ENCODE results near the gene BDNF. TPM values are rescaled to one million over a fixed set of nuclear protein-coding genes. Genes with fewer than 3 reads are reported as not detected.

The BDNF gene
- total RNA-seq, 2 donors from 2014 or later = 0.33 TPM; not detected in 1

DNA sequence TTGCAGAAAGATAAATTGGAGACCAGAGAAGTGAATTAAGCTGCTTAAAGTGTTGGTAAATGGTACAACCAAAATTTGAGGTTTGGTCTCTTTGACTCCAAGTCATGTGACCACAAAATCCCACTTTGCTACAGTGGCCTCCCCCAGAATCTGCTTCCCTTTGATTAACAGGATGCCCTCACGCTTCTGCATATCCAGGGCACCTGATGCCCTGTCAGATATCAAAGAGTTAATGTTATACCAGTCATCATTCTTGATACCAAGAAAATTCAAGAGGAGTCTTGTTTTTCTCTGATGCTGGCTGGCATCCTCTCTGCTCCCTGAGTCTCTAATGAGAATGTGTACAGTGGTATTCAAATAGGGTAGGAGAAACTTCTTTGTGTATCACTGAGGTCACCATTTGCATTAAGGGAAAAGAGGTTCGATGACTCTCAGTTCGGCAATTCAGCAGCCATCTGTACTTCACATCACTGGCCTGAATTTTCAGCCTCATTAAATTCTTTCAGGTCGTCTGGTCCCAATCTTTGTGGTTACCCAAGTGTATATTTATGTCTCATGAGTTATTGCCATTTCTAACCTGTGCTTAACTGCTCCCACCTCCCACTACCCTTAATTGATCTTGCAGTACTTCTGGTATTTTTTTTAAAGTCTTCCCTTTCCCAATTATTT, 73.9 kb downstream of the BDNF start:
- TF ChIP-seq, protein P1, sequence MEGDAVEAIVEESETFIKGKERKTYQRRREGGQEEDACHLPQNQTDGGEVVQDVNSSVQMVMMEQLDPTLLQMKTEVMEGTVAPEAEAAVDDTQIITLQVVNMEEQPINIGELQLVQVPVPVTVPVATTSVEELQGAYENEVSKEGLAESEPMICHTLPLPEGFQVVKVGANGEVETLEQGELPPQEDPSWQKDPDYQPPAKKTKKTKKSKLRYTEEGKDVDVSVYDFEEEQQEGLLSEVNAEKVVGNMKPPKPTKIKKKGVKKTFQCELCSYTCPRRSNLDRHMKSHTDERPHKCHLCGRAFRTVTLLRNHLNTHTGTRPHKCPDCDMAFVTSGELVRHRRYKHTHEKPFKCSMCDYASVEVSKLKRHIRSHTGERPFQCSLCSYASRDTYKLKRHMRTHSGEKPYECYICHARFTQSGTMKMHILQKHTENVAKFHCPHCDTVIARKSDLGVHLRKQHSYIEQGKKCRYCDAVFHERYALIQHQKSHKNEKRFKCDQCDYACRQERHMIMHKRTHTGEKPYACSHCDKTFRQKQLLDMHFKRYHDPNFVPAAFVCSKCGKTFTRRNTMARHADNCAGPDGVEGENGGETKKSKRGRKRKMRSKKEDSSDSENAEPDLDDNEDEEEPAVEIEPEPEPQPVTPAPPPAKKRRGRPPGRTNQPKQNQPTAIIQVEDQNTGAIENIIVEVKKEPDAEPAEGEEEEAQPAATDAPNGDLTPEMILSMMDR (conservative IDR thresholded peaks at IDR 0.05) = no peak
- Histone ChIP-seq H3K36me3 (ENCODE audit: control insufficient read depth, insufficient read depth, low read length) (no peaks in the 10 kb centered on the region), H3K27ac (ENCODE audit: low read depth, low read length) (no peak overlapping the region), H3K27me3 (ENCODE audit: control insufficient read depth, insufficient read depth, low read length, poor library complexity, severe bottlenecking) (peaks cover 53% of the 10 kb centered on the region), H3K4me1 (ENCODE audit: control insufficient read depth, insufficient read depth, low read length) (no peaks in the 10 kb centered on the region), H3K9ac (ENCODE audit: extremely low read depth, low read length, poor library complexity, severe bottlenecking) (no peak overlapping the region), H3K9me3 (ENCODE audit: control insufficient read depth, low read length) (no peaks in the 10 kb centered on the region), H3K4me3 (ENCODE audit: low read length) (no peak overlapping the region)
- Mint-ChIP-seq H3K27ac (no peak overlapping the region), H3K36me3 (ENCODE audit: low read depth) (peaks cover 9% of the 10 kb centered on the region), H3K27me3 (ENCODE audit: insufficient read depth) (peaks cover 67% of the 10 kb centered on the region), H3K9me3 (no peaks in the 10 kb centered on the region), H3K4me3 (no peak overlapping the region), H3K4me1 (peaks cover 36% of the 10 kb centered on the region)
- DNase-seq = no peak
- WGBS, 2 experiments (ENCODE audit: insufficient coverage in 1 of 2, insufficient read length in 1 of 2) = 87% methylated on average over 4 of the region's 4 CpGs; no CpG with 5 or more reads in 1 of the 2 experiments

GRCh38 chr11:27625347-27625912, 74.8 kb downstream of the BDNF start:
- H3K27ac ChIP-seq (ENCODE audit: low read depth, low read length) = no peak overlapping the region
- Mint-ChIP-seq H3K27ac (no peak overlapping the region), H3K4me3 (no peak overlapping the region), H3K27me3 (ENCODE audit: insufficient read depth) (peaks cover 69% of the 10 kb centered on the region), H3K36me3 (ENCODE audit: low read depth) (peaks cover 5% of the 10 kb centered on the region), H3K4me1 (peaks cover 27% of the 10 kb centered on the region), H3K9me3 (no peaks in the 10 kb centered on the region)
- H3K9me3 ChIP-seq (ENCODE audit: control insufficient read depth, low read length) = no peaks in the 10 kb centered on the region
- H3K36me3 ChIP-seq (ENCODE audit: control insufficient read depth, insufficient read depth, low read length) = no peaks in the 10 kb centered on the region
- H3K4me1 ChIP-seq (ENCODE audit: control insufficient read depth, insufficient read depth, low read length) = no peaks in the 10 kb centered on the region
- no peak for DNase-seq
- TF ChIP-seq, protein P1 (conservative IDR thresholded peaks at IDR 0.05) = no peak
- H3K4me3 ChIP-seq (ENCODE audit: low read length) = no peak overlapping the region
- H3K9ac ChIP-seq (ENCODE audit: extremely low read depth, low read length, poor library complexity, severe bottlenecking) = no peak overlapping the region
- peaks cover 59% of the 10 kb centered on the region for H3K27me3 ChIP-seq (ENCODE audit: control insufficient read depth, insufficient read depth, low read length, poor library complexity, severe bottlenecking)
- 83 to 94% methylated on average over 1 of the region's 1 CpG for WGBS, 2 experiments (ENCODE audit: insufficient coverage in 1 of 2, insufficient read length in 1 of 2)

GRCh38 chr11:27623945-27624523, 76.2 kb downstream of the BDNF start:
- no peaks in the 10 kb centered on the region for H3K4me1 ChIP-seq (ENCODE audit: control insufficient read depth, insufficient read depth, low read length)
- no peaks in the 10 kb centered on the region for H3K36me3 ChIP-seq (ENCODE audit: control insufficient read depth, insufficient read depth, low read length)
- no peak for DNase-seq
- peaks cover 67% of the 10 kb centered on the region for H3K27me3 ChIP-seq (ENCODE audit: control insufficient read depth, insufficient read depth, low read length, poor library complexity, severe bottlenecking)
- Mint-ChIP-seq H3K4me3 (no peak overlapping the region), H3K4me1 (peaks cover 18% of the 10 kb centered on the region), H3K27ac (no peak overlapping the region), H3K9me3 (no peaks in the 10 kb centered on the region), H3K27me3 (ENCODE audit: insufficient read depth) (peaks cover 82% of the 10 kb centered on the region), H3K36me3 (ENCODE audit: low read depth) (peaks cover 5% of the 10 kb centered on the region)
- no peak overlapping the region for H3K27ac ChIP-seq (ENCODE audit: low read depth, low read length)
- TF ChIP-seq, protein P1 (conservative IDR thresholded peaks at IDR 0.05) = no peak
- no peak overlapping the region for H3K4me3 ChIP-seq (ENCODE audit: low read length)
- no peaks in the 10 kb centered on the region for H3K9me3 ChIP-seq (ENCODE audit: control insufficient read depth, low read length)
- WGBS, 2 experiments (ENCODE audit: insufficient coverage in 1 of 2, insufficient read length in 1 of 2) = 76 to 80% methylated on average over 5 of the region's 5 CpGs
- no peak overlapping the region for H3K9ac ChIP-seq (ENCODE audit: extremely low read depth, low read length, poor library complexity, severe bottlenecking)
